ENCODE measurements around the gene PRKAG2.

Gene PRKAG2

GRCh38 chr7:151763420-151763984, 113.4 kb downstream of the PRKAG2 start:
- H3K4me3 Mint-ChIP-seq: no peak overlapping the region
- intact Hi-C loops (cut with micrococcal nuclease): no loop called here
- H3K27ac Mint-ChIP-seq: no peak overlapping the region
- H3K27me3 Mint-ChIP-seq: no peaks in the 10 kb centered on the region
- H3K36me3 Mint-ChIP-seq (ENCODE audit: low read depth): peaks cover 56% of the 10 kb centered on the region
- H3K9me3 Mint-ChIP-seq: peaks cover 17% of the 10 kb centered on the region
- peaks cover 69% of the 10 kb centered on the region for H3K4me1 Mint-ChIP-seq (ENCODE audit: low read depth)

GRCh38 chr7:151762583-151763245, 114.2 kb downstream of the PRKAG2 start:
- peaks cover 59% of the 10 kb centered on the region for H3K36me3 Mint-ChIP-seq (ENCODE audit: low read depth)
- H3K4me3 Mint-ChIP-seq: no peak overlapping the region
- peaks cover 61% of the 10 kb centered on the region for H3K4me1 Mint-ChIP-seq (ENCODE audit: low read depth)
- no peak overlapping the region for H3K27ac Mint-ChIP-seq
- intact Hi-C loops (cut with micrococcal nuclease): no loop called here
- peaks cover 17% of the 10 kb centered on the region for H3K9me3 Mint-ChIP-seq
- H3K27me3 Mint-ChIP-seq: no peaks in the 10 kb centered on the region

GRCh38 chr7:151761957-151762356, 115.0 kb downstream of the PRKAG2 start:
- Mint-ChIP-seq H3K36me3 (ENCODE audit: low read depth) (peaks cover 61% of the 10 kb centered on the region), H3K27me3 (no peaks in the 10 kb centered on the region), H3K27ac (no peak overlapping the region), H3K4me1 (ENCODE audit: low read depth) (peaks cover 59% of the 10 kb centered on the region), H3K9me3 (peaks cover 17% of the 10 kb centered on the region), H3K4me3 (no peak overlapping the region)
- intact Hi-C loops (cut with micrococcal nuclease): no loop called here

GRCh38 chr7:151761231-151761630, 115.7 kb downstream of the PRKAG2 start:
- H3K27ac Mint-ChIP-seq: peak overlapping the region; percentile 5
- H3K27me3 Mint-ChIP-seq: no peaks in the 10 kb centered on the region
- H3K36me3 Mint-ChIP-seq (ENCODE audit: low read depth): peaks cover 61% of the 10 kb centered on the region
- H3K9me3 Mint-ChIP-seq: peaks cover 16% of the 10 kb centered on the region
- no peak overlapping the region for H3K4me3 Mint-ChIP-seq
- intact Hi-C loops (cut with micrococcal nuclease): no loop called here
- peaks cover 59% of the 10 kb centered on the region for H3K4me1 Mint-ChIP-seq (ENCODE audit: low read depth)

- no peak overlapping the region for H3K4me3 Mint-ChIP-seq
- H3K4me1 Mint-ChIP-seq (ENCODE audit: low read depth): peaks cover 60% of the 10 kb centered on the region
- no peak overlapping the region for H3K27ac Mint-ChIP-seq
- intact Hi-C loops (cut with micrococcal nuclease): loop anchor here (5.0 kb wide), 1 partner anchor 187 kb away; no protein-coding TSS in a partner anchor
- peaks cover under 1% of the 10 kb centered on the region for H3K9me3 Mint-ChIP-seq
- no peaks in the 10 kb centered on the region for H3K27me3 Mint-ChIP-seq
- peaks cover 51% of the 10 kb centered on the region for H3K36me3 Mint-ChIP-seq (ENCODE audit: low read depth)
Observed at GRCh38 chr7:151759591-151760042, 117.3 kb downstream of the PRKAG2 start.

GRCh38 chr7:151758622-151759540, 118.0 kb downstream of the PRKAG2 start:
- Mint-ChIP-seq H3K27ac (no peak overlapping the region), H3K27me3 (no peaks in the 10 kb centered on the region), H3K9me3 (no peaks in the 10 kb centered on the region), H3K4me3 (no peak overlapping the region), H3K36me3 (ENCODE audit: low read depth) (peaks cover 43% of the 10 kb centered on the region), H3K4me1 (ENCODE audit: low read depth) (peaks cover 67% of the 10 kb centered on the region)
- intact Hi-C loops (cut with micrococcal nuclease): loop anchor here (5.0 kb wide), 1 partner anchor 187 kb away; no protein-coding TSS in a partner anchor

GRCh38 chr7:151757274-151757673, 119.6 kb downstream of the PRKAG2 start:
- Mint-ChIP-seq H3K4me3 (no peak overlapping the region), H3K27me3 (no peaks in the 10 kb centered on the region), H3K36me3 (ENCODE audit: low read depth) (peaks cover 42% of the 10 kb centered on the region), H3K27ac (peak overlapping the region; percentile 84), H3K9me3 (no peaks in the 10 kb centered on the region), H3K4me1 (ENCODE audit: low read depth) (peaks cover 59% of the 10 kb centered on the region)
- intact Hi-C loops (cut with micrococcal nuclease): loop anchor here (5.0 kb wide), 1 partner anchor 185 kb away; no protein-coding TSS in a partner anchor

- no peaks in the 10 kb centered on the region for H3K9me3 Mint-ChIP-seq
- H3K27ac Mint-ChIP-seq: peak overlapping the region; percentile 84
- H3K27me3 Mint-ChIP-seq: no peaks in the 10 kb centered on the region
- intact Hi-C loops (cut with micrococcal nuclease): loop anchor here (5.0 kb wide), 1 partner anchor 185 kb away; no protein-coding TSS in a partner anchor
- peaks cover 46% of the 10 kb centered on the region for H3K36me3 Mint-ChIP-seq (ENCODE audit: low read depth)
- H3K4me3 Mint-ChIP-seq: no peak overlapping the region
- peaks cover 55% of the 10 kb centered on the region for H3K4me1 Mint-ChIP-seq (ENCODE audit: low read depth)
Observed at GRCh38 chr7:151756866-151757265, 120.0 kb downstream of the PRKAG2 start.

- peaks cover 50% of the 10 kb centered on the region for H3K36me3 Mint-ChIP-seq (ENCODE audit: low read depth)
- intact Hi-C loops (cut with micrococcal nuclease): loop anchor here (5.0 kb wide), 1 partner anchor 184 kb away; no protein-coding TSS in a partner anchor
Observed at GRCh38 chr7:151756076-151756731, 120.7 kb downstream of the PRKAG2 start.

GRCh38 chr7:151755131-151755801, 121.6 kb downstream of the PRKAG2 start:
- intact Hi-C loops (cut with micrococcal nuclease): loop anchor here (5.0 kb wide), 1 partner anchor 183 kb away; no protein-coding TSS in a partner anchor
- H3K27me3 Mint-ChIP-seq: no peaks in the 10 kb centered on the region
- peak overlapping the region; percentile 24 for H3K4me3 Mint-ChIP-seq
- peaks cover 46% of the 10 kb centered on the region for H3K4me1 Mint-ChIP-seq (ENCODE audit: low read depth)
- H3K36me3 Mint-ChIP-seq (ENCODE audit: low read depth): peaks cover 54% of the 10 kb centered on the region
- peak overlapping the region; percentile 84 for H3K27ac Mint-ChIP-seq
- no peaks in the 10 kb centered on the region for H3K9me3 Mint-ChIP-seq

More at GRCh38 chr7:151756076-151756731, 120.7 kb downstream of the PRKAG2 start:
- no peaks in the 10 kb centered on the region for H3K27me3 Mint-ChIP-seq
- no peaks in the 10 kb centered on the region for H3K9me3 Mint-ChIP-seq
- H3K27ac Mint-ChIP-seq: peak overlapping the region; percentile 84
- peak overlapping the region; percentile 39 for H3K4me3 Mint-ChIP-seq
- peaks cover 48% of the 10 kb centered on the region for H3K4me1 Mint-ChIP-seq (ENCODE audit: low read depth)

GRCh38 chr7:151754688-151755130, 122.2 kb downstream of the PRKAG2 start:
- H3K27ac Mint-ChIP-seq: peak overlapping the region; percentile 84
- intact Hi-C loops (cut with micrococcal nuclease): loop anchor here (5.0 kb wide), 1 partner anchor 182 kb away; no protein-coding TSS in a partner anchor
- H3K36me3 Mint-ChIP-seq (ENCODE audit: low read depth): peaks cover 56% of the 10 kb centered on the region
- no peaks in the 10 kb centered on the region for H3K27me3 Mint-ChIP-seq
- peaks cover 43% of the 10 kb centered on the region for H3K4me1 Mint-ChIP-seq (ENCODE audit: low read depth)
- no peaks in the 10 kb centered on the region for H3K9me3 Mint-ChIP-seq
- H3K4me3 Mint-ChIP-seq: no peak overlapping the region

- Mint-ChIP-seq H3K27me3 (no peaks in the 10 kb centered on the region), H3K27ac (peak overlapping the region; percentile 84), H3K4me1 (ENCODE audit: low read depth) (peaks cover 42% of the 10 kb centered on the region), H3K36me3 (ENCODE audit: low read depth) (peaks cover 58% of the 10 kb centered on the region), H3K9me3 (no peaks in the 10 kb centered on the region), H3K4me3 (no peak overlapping the region)
- intact Hi-C loops (cut with micrococcal nuclease): no loop called here
Observed at GRCh38 chr7:151754142-151754590, 122.7 kb downstream of the PRKAG2 start.

All from dendritic cell treated with granulocyte-macrophage colony-stimulating factor and Interleukin-4, amounts not matched to agents 40 ng/mL and 50 ng/mL, for 4 days (primary cell).